Mammary epithelial cell (primary cell): ENCODE results near the gene PCDHA1.

Source experiments
- EZH2 ChIP-seq: IDR thresholded peaks from 2 replicates; pipeline ENCODE4 v1.6.1; 2012; ENCODE audit warnings: low read length, inconsistent platforms, borderline replicate concordance
- TF ChIP-seq, protein P1 (sequence below), 2 donors: IDR thresholded peaks in 1 of 2; conservative IDR thresholded peaks in 1 of 2; 2 replicates each; pipeline ENCODE4 v1.5.1; 2011 to 2012; ENCODE audit warnings: inconsistent platforms in 2 of 2, low read length in 2 of 2, mild to moderate bottlenecking in 2 of 2, control low read depth in 1 of 2, low read depth in 1 of 2; ENCODE audit not compliant: insufficient read depth in 1 of 2; ENCODE audit errors: extremely low read depth in 1 of 2

DNA sequence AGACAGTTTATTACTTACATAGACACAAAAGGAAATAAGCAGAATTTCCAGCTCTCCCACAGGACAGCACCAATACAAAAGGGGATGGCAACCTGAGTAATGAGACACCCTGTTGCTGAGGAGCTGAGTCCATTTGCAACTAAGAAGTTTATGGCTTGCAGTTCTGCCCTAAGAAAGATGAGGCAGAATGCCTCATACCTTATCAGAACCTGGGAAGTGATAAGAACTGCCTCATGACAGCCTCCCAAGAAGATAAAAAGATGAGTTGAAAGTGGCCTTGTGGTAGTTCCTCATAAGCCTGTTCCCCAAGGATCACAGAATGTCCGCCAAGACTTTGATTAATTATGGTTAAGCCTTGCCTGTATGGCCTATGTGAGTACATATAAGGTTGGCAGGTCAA is 44.0 kb upstream of the PCDHA1 start:
- TF ChIP-seq, protein P1, sequence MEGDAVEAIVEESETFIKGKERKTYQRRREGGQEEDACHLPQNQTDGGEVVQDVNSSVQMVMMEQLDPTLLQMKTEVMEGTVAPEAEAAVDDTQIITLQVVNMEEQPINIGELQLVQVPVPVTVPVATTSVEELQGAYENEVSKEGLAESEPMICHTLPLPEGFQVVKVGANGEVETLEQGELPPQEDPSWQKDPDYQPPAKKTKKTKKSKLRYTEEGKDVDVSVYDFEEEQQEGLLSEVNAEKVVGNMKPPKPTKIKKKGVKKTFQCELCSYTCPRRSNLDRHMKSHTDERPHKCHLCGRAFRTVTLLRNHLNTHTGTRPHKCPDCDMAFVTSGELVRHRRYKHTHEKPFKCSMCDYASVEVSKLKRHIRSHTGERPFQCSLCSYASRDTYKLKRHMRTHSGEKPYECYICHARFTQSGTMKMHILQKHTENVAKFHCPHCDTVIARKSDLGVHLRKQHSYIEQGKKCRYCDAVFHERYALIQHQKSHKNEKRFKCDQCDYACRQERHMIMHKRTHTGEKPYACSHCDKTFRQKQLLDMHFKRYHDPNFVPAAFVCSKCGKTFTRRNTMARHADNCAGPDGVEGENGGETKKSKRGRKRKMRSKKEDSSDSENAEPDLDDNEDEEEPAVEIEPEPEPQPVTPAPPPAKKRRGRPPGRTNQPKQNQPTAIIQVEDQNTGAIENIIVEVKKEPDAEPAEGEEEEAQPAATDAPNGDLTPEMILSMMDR (conservative IDR thresholded peaks at IDR 0.05 in 1 of 2, IDR thresholded peaks at IDR 0.05 in 1 of 2; ENCODE audit: extremely low read depth in 1 of 2, insufficient read depth in 1 of 2, low read depth in 1 of 2, low read length in 2 of 2) = no peak
- TF ChIP-seq EZH2 = no peak
